GM18867 (cell line): ENCODE measurements around the gene GNAZ.

Experiments used
- ATAC-seq: cut with Tn5 transposase; IDR thresholded peaks from one replicate; pipeline ENCODE4 v1.9.1; 2021; ENCODE audit warnings: mild to moderate bottlenecking, moderate library complexity; ENCODE audit not compliant: unreplicated experiment

GNAZ gene

DNA sequence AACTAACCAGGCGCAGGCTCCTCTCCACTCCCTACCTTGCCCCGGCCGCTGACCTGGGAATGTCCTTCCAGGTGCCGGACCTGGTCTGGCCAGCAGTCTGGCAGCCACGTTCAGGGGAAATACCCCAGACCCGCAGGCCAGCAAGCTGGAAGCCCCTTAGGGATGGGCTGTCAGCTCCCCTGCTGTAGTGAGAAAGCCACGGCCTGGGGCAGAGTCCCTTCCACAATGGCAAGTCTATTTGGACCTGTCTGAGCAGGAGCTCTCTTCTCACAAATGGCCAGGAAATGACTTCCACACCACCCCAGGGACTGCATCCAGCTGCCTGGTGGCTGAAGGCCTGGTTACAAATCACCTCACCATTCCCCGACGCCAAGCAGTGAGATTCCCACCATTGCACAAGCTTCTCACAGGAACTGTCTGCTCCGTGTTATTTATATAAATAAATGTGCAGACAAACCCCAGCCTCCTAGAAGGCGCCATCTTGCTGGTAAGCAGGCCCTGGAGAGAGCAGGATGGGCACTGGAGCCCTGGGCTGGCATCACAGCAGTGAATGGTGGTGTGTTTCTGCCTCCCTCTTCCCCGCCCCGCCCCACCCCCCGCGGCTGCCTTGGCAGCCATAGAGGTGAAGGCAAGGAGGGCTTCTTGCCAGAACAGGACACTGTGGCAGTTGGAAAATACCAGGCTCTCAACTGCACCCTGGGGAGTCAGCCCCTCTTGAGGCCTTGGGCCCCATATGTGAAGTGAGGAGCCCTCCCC is 47.8 kb downstream of the GNAZ start:
- ATAC-seq: no peak

DNA sequence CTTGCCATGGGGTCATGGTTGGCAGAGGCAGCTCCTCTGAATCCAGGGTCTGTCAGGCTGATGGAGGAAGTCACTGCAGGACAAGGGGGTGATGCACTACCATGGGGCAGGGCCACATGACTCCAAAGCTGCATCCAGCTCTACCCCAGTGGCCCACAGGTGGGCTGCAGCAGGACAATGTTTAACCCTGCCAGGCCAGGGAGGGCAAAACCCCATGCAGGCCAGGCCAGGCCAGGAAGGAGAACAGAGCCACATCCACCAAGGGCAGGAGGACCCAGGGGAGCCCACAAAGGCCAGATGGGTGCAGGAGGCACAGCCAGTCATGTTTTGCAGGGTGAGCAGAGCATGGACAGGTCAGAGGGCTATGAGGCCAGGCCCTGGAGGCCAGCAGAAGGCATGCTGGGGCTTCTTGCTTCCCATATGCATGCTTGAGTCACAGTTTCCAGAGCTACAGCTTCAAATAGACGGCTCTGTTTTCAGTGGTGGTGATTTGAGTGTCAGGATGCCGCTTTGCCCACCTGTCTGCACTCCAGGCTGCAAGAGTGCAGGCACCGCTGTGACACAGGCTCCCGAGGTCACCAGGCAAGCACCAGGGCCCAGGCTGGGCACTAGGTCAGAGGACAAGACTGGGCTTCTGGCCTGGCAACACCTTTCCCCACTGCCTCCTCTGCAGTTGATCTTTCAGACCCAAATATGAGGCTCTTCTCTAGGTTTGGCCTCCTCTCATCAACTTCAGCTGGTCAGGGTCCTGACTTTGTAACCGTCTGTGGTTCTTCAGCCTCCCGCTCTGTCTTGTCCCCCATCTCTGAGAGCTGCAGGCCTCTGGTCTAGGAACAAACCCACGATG is 48.6 kb downstream of the GNAZ start:
- ATAC-seq: no peak

DNA sequence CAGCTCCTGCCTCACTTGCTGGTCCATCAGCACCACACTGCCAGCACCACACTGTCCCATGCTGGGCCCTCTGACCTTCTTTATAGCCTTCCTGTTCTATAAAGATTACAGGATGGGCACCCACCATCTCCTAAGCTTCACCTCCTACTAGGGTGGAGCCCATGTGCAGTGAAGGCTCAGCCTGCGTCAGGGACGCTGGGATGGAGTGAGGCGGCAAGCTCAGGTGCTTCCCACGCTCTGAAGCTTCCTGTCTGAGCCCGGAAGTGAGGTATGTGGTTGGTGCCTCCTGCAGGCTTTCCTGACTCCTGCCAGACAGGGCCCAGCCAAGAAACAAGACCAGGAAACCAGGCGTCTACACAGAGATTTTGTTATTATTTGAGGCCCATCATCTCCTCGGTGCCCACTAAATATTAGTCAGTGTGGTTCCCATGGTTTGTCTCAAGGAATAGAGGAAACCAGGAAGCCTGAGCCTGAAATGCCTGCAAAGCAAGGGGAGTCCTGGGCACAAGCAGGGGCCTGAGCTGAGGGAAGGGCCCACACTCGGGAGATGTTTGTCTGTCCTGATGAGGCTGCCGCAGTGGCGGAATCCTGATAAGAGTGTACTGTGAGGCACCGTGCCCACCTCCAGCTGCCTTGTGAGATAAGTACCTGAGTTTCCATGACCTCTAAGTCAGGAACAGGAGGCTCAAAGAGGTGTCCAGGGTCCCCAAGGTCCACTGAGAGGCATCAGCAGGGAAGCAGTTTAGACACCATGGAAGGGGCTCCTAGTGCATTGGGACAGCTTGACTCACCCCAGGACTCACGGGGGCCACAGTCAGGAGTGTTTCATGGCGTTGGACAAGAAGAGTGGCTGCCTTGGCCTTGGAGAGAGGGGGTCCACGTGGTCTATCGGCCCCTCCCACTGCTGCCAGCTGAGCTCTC is 49.4 kb downstream of the GNAZ start:
- no peak for ATAC-seq

DNA sequence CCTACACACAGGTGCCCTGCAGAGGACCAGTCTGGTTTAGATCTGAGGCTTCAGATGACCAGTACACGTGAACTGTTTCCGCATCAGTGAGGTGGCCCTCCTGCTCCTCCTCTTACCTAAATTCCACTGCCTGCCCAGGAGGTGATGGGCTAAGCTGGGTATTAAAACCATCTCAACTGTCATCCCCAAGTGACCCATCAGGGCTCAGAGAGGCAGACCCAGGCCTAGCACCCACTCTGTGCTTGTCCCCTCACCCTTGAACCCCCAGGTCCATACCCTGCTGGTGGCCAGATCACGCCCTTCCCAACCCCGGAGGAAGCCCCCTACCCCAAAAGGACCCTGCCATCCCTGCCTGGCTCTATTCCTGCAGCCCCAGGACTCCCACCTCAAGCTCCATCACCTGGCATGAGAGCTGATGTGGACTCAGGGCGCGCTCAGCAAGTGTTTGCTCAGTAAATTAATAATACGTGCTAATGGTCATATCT is 50.1 kb downstream of the GNAZ start:
- no peak for ATAC-seq

DNA sequence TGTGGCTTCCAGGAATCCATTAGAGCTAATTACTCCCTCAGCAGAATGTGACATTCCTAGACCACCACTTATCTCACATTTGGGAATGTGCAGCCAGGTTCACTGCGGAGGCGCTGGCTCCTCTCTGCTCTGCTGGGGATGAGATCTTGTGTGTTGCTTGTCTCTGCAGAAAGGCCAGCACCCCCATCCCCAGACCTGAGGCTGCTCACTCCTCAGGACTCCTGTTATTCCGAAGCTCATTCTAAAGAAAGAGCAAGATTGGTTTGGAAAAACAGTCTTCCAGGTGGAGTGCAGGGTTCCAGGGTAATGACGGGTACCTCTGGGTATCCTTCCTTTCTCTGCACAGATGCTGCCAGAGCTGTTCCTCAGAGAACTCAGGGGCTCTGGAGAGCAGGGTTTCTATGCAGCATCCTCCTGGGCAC is 50.7 kb downstream of the GNAZ start:
- ATAC-seq: no peak

DNA sequence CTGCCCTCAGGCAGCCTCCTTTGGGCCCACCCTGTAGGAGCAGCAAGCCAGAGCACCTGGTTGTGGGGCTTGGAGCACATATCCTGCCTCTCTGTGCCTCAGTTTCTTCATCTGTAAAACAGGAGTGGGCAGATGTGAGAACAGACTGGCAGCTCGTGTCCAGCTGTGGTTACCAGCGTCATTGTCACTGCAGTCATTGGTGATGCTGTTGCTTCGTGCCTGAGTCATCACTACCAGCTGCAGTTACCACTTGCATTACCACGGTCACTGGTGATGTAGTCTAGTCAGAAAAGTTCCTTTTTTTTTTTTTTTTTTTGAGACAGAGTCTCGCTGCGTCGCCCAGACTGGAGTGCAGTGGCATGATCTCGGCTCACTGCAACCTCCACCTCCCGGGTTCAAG is 51.1 kb downstream of the GNAZ start:
- ATAC-seq: no peak

DNA sequence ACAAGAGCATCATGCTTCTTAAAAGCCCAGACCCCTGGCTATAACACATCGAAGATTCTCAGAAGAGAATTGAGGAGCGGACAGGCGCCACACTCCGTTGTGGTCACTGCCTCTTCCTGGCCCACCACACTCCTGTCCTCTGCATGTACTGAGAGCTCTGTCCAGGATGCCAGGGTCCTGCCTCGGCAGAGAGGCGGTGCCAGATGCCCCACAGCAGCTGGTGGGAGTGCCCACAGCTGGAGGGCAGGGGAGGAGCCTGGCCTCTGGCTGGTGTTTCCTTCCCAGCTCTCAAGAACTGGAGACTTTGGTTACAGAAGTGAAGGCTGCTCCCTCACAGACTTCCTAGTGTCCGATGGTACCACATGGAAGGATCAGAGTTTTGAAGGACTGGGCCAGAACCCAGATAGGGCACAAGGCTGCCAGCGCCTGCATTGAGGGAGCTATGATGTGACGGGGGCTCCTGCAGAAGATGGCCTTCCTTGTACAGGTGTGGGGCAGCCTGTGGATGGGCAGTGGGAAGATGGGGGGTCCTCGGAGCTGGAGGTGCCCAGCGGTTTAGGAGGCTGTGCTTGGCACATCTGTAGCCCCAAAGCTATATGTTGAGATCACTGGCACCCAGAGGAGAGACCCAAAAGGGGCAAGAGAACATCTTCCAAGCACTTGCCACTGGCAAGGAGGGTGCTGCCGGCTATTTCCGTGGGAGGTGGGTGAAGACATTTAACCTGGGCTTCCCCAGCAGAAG is 52.1 kb downstream of the GNAZ start:
- no peak for ATAC-seq

DNA sequence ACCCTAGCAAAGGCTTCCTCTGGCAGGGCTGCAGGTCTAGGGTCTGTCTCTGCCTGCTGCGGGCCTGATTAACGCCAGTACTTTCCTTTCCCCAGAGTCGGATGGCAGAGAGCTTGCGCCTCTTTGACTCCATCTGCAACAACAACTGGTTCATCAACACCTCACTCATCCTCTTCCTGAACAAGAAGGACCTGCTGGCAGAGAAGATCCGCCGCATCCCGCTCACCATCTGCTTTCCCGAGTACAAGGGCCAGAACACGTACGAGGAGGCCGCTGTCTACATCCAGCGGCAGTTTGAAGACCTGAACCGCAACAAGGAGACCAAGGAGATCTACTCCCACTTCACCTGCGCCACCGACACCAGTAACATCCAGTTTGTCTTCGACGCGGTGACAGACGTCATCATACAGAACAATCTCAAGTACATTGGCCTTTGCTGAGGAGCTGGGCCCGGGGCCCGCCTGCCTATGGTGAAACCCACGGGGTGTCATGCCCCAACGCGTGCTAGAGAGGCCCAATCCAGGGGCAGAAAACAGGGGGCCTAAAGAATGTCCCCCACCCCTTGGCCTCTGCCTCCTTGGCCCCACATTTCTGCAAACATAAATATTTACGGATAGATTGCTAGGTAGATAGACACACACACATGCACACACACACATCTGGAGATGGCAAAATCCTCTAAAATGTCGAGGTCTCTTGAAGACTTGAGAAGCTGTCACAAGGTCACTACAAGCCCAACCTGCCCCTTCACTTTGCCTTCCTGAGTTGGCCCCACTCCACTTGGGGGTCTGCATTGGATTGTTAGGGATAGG is 52.9 kb downstream of the GNAZ start:
- no peak for ATAC-seq

DNA sequence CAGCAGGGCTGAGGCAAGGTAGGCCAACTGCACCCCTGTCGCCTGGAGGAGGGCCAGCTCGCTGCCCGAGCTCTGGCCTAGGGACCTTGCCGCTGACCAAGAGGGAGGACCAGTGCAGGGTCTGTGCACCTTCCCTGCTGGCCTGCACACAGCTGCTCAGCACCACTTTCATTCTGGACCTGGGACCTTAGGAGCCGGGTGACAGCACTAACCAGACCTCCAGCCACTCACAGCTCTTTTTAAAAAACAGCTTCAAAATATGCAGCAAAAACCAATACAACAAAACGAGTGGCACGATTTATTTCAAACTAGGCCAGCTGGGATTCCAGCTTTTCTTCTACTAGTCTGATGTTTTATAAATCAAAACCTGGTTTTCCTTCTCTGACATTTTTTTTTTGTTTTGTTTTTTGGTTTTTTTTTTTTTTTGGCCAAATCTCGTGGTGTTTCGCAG is 53.5 kb downstream of the GNAZ start:
- ATAC-seq: no peak

DNA sequence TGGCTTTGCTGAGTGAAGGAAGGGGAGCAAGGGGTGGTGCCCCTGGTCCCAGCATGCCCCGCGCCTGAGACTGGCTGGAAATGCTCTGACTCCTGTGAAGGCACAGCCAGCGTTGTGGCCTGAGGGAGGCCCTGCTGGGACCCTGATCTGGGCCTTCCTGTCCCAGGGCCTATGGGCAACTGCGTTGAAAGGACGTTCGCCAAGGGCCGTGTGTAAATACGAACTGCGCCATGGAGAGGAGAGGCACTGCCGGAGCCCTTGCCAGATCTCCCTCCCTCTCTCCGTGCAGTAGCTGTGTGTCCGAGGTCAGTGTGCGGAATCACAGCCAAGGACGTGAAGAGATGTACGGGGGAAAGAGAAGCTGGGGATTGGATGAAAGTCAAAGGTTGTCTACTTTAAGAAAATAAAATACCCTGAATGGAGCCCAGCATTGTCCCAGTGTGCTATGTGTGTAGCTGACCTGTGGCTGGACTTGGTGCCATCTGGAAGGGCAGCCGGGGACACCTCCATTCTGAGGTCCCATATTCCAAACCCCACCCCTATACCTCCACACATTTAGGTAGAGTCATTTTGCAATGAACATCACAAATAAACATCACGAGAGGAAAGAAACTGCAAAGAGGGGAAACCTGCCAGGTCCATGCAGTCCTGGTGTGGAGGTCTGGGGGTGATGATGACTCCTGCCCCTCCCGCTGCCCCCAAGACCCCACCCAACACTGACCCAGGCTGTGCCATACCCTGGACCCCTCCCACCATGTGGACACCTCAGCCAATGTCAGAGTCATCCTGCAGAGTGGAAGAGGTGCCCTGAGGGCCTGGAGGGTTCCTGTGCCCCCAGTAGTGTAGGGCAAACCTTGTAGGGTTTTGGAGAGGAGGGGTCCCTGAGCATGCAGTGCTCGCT is 54.5 kb downstream of the GNAZ start:
- ATAC-seq: no peak

DNA sequence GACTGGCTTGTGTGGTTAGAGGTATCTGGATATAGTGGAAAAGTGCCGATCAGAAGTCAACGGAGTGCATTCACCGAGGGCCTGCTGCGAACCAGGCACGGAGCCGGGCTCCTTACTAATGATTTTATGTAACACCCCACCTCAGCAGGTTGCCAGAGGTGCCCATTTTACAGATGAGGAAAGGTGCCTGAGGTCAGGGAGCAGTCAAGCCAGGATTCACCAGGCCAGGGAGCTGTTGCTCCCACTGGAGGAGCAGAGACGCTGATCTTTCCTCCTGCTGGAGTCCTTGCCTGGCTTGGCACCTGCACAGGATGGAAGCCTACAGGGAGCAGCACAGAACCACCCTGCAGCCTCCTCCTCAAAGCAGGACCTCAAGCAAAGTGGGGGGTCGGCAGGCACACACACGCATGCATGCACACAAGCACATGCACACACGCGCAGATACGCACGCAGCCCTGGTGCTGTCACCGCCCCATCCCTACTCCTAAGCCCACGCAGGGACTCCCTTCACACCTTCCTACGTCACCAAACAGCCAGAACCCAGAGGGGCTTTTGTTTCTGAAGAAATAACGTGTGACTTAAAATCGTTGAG is 55.3 kb downstream of the GNAZ start:
- ATAC-seq: no peak

DNA sequence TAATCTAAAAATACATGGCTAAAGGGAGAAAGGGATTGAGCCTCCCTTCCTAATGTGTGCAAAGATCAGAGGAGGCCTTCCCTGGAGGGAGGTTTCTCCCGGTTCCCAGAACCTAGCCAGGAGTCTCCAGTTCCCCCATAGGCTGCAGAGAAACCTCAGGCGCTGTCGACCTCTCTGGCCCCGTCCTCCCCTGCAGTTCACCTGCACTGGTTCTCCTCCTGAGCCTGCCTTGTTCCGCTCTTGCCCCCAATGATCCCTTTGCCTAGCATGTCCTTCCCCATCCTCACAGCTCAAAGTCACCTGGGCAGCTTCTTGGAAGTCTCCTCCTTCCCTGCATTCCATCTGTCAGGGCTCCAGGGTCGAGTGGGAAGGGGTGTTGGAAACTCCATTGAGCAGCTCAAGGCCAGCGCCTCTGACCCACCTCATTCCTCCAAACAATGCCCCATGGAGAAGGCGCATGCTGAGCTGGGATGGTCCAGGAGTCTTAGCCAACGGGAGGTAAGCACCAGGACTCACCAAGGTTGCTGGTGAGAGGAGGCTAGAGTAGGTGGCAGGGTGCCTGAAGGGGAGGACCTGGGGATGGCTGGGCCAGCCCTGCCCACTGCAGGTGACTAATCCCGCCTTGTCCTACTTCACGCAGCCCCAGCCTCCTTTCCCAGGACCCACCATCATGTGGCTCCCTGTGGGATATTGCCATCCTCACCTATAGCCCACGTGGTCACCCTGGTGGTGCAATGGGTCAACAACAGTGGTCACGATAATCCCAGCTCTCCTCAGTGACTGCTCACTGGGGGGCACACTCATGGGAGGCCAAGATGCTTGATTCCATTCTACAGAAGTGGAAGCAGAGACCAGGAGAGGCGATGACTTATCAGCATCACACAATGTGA is 56.1 kb downstream of the GNAZ start:
- ATAC-seq: no peak

DNA sequence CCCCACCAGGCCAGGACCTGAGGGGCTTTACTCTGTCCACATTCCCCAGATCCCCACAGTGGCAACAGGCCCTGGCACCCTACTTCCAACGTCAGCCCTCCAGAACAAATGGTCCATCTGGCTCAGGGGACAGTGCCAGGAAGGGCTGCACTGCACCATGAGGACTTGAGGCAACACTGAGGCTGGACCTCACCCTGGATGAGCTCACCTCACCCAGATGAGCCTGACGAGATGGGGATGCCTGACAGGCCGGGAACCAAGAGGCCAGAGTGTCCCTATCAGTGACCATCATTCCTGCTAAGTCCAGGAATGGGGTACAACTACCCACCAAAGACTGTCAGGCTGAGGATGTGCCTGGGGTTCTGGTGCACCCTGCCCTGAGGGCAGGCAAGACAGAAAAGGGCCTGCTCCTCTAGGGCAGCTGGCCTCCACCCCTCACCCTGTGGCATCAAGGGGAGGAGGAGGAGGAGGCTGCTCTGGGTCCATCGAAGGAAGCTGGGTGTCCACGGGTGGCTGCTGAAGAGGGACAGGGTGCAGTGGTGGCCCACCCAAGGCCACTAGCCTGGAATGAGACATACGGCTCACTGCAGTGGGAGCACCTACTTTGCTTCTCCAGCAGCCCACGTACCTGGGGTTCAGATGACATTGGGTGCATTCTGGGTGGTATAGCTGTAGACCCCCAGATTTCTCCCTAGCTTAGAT is 56.9 kb downstream of the GNAZ start:
- no peak for ATAC-seq

DNA sequence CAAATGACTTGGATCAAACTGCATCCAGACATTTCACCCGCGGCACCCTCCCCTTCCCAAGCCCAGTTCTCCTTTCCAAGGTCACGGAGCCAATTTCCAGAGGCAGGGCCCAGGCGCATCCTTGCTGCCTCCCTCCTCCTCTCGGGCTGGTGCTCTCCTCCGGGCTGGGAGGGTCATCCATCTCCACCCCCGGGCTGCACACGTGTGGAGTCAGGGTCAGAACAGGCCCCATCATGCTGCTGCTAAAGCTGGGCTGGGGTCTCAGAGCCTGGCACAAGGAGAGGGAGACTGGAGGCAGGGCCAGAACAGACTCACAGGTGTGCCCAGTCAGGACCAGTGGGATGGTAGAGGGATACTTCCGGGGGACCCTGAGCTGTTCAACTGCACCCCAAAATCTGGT is 57.5 kb downstream of the GNAZ start:
- no peak for ATAC-seq

DNA sequence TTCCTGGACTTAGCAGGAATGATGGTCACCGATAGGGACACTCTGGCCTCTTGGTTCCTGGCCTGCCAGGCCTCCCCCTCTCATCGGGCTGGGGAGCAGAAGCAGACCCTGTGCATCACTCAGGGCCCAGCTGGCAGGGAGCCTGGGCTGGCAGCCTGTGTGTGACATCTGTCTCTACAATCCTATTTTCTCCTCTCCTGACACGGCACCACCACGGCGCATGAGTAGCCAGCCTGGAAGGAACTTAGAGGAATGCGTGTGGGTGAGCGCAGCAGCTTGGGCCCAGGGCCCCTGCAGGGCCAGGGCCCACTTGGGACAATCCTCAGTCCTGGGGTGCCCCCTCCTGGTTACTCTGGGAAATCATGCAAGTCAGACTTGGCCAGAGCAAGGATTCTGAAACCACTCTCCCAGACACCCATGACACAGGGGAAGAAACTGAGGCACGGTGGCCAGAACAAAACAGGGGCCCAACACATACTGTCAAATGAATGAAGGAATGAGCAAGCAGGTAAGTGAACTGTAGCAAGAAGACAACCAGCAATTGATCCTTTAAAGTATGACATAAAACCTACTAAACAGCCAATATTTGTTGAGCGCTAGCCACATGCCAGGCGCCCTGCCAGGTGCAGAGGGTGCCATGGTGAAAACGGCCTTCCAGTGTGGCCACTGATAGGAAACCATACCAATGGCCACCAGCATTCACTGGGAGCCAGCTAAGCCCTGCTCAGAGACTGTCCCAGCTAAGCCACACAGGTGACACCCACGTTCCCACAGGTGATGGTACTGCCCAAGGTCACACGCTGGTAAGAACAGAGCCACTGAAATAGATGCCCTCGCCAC is 58.2 kb downstream of the GNAZ start:
- no peak for ATAC-seq

DNA sequence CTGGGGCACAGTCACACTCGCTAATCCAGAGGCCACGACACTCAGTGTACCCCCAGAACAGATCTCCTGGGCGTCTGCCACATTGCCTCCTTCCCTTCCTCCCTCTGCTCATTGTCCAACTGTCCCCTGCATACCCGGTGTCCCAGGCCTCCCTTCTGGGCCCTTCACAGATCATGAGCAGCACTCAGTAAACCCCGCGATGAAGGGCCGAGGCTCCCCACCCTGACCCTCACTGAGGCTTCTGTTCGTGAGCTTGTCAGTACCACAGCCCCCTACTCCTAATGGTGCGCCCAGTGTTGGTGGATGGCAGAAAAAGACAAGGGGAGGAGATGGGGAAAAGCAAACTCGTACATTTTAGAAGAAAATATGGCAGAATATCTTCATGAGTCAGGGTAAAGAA is 58.8 kb downstream of the GNAZ start:
- ATAC-seq: no peak
